ENCODE data around the gene NOX5. TPM values are rescaled to one million over a fixed set of nuclear protein-coding genes. Genes with fewer than 3 reads are reported as not detected.

Gene NOX5
- total RNA-seq, 2 experiments from 2014 or later: not detected

DNA sequence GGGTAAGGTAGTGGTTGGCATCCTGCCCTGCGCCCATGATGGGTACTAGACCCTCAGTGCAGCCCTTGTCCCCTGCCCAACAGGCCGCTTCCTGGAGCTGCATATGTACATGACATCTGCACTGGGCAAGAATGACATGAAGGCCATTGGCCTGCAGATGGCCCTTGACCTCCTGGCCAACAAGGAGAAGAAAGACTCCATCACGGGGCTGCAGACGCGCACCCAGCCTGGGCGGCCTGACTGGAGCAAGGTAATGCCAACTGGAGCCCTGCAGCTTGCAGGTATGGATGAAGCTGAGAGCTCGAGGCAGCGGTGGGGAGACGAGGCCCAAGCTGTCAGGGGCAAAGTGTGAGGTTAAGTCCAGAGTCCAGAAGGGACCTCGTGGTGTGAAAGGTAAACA lies 40.8 kb downstream of the NOX5 start:
- TF ChIP-seq CTCF (IDR thresholded peaks at IDR 0.05): no peak
- Histone ChIP-seq H3K36me3 (ENCODE audit: insufficient read depth, low read length) (no peaks in the 10 kb centered on the region), H3K9me3 (ENCODE audit: control insufficient read depth in 1 of 2, insufficient read depth in 1 of 2, low read length in 2 of 2) (no peaks in the 10 kb centered on the region), H3K27me3 (ENCODE audit: control insufficient read depth in 1 of 2, insufficient read depth in 2 of 2, low read length in 2 of 2) (no peaks in the 10 kb centered on the region), H3K27ac (ENCODE audit: low read depth in 1 of 2, low read length in 2 of 2) (no peak overlapping the region), H3K4me1 (ENCODE audit: insufficient read depth, low read length) (peaks cover 13% of the 10 kb centered on the region), H3K4me3 (ENCODE audit: low read length) (no peak overlapping the region)
- Mint-ChIP-seq H3K27me3 (no peaks in the 10 kb centered on the region), H3K27ac (no peak overlapping the region), H3K4me3 (no peak overlapping the region), H3K4me1 (ENCODE audit: low read depth) (peaks cover 13% of the 10 kb centered on the region), H3K9me3 (no peaks in the 10 kb centered on the region), H3K36me3 (ENCODE audit: low read depth) (no peaks in the 10 kb centered on the region)
- intact Hi-C loops (cut with DNase I, micrococcal nuclease): loop anchor here in 1 of 2 experiments (10.0 kb wide), 1 partner anchor 1760 kb away; no protein-coding TSS in a partner anchor
- ChIA-PET CTCF (no interaction called here), POLR2A (no interaction called here)
- no peak for ATAC-seq (ENCODE audit: poor library complexity)
- DNase-seq: no peak

GRCh38 chr15:69056365-69056764 lies 41.9 kb downstream of the NOX5 start:
- H3K4me1 Mint-ChIP-seq (ENCODE audit: low read depth): peaks cover 25% of the 10 kb centered on the region
- H3K9me3 Mint-ChIP-seq: no peaks in the 10 kb centered on the region
- DNase-seq: no peak
- CTCF ChIA-PET: no interaction called here
- no peak overlapping the region for H3K27ac Mint-ChIP-seq
- intact Hi-C loops (cut with DNase I, micrococcal nuclease): loop anchor here in 1 of 2 experiments (10.0 kb wide), 1 partner anchor 1758 kb away; no protein-coding TSS in a partner anchor
- ATAC-seq (ENCODE audit: poor library complexity): no peak
- Histone ChIP-seq H3K9me3 (ENCODE audit: control insufficient read depth in 1 of 2, insufficient read depth in 1 of 2, low read length in 2 of 2) (no peaks in the 10 kb centered on the region), H3K36me3 (ENCODE audit: insufficient read depth, low read length) (no peaks in the 10 kb centered on the region), H3K27ac (ENCODE audit: low read depth in 1 of 2, low read length in 2 of 2) (no peak overlapping the region), H3K4me1 (ENCODE audit: insufficient read depth, low read length) (peaks cover 22% of the 10 kb centered on the region), H3K4me3 (ENCODE audit: low read length) (no peak overlapping the region), H3K27me3 (ENCODE audit: control insufficient read depth in 1 of 2, insufficient read depth in 2 of 2, low read length in 2 of 2) (no peaks in the 10 kb centered on the region)
- no peak overlapping the region for H3K4me3 Mint-ChIP-seq
- no peaks in the 10 kb centered on the region for H3K36me3 Mint-ChIP-seq (ENCODE audit: low read depth)
- H3K27me3 Mint-ChIP-seq: no peaks in the 10 kb centered on the region
- no peak for TF ChIP-seq CTCF (IDR thresholded peaks at IDR 0.05)
- POLR2A ChIA-PET: no interaction called here

- Histone ChIP-seq H3K4me1 (ENCODE audit: insufficient read depth, low read length) (peaks cover 26% of the 10 kb centered on the region), H3K27ac (ENCODE audit: low read depth in 1 of 2, low read length in 2 of 2) (no peak overlapping the region), H3K36me3 (ENCODE audit: insufficient read depth, low read length) (no peaks in the 10 kb centered on the region), H3K4me3 (ENCODE audit: low read length) (no peak overlapping the region), H3K9me3 (ENCODE audit: control insufficient read depth in 1 of 2, insufficient read depth in 1 of 2, low read length in 2 of 2) (no peaks in the 10 kb centered on the region), H3K27me3 (ENCODE audit: control insufficient read depth in 1 of 2, insufficient read depth in 2 of 2, low read length in 2 of 2) (no peaks in the 10 kb centered on the region)
- intact Hi-C loops (cut with DNase I, micrococcal nuclease): loop anchor here (1.0 to 10.0 kb wide), 4 partner anchors 166 to 1756 kb away; no protein-coding TSS in a partner anchor
- Mint-ChIP-seq H3K27ac (peak overlapping the region; percentile 17), H3K36me3 (ENCODE audit: low read depth) (no peaks in the 10 kb centered on the region), H3K4me3 (no peak overlapping the region), H3K4me1 (ENCODE audit: low read depth) (peaks cover 29% of the 10 kb centered on the region), H3K9me3 (no peaks in the 10 kb centered on the region), H3K27me3 (no peaks in the 10 kb centered on the region)
- peak; percentile 51 for ATAC-seq (ENCODE audit: poor library complexity)
- peak; percentile 55 to 88 (median 70) for DNase-seq
- TF ChIP-seq CTCF (IDR thresholded peaks at IDR 0.05): peak; percentile 92
- ChIA-PET CTCF (interaction anchor here (1.3 to 1.4 kb wide), 2 partner anchors 9 to 335 kb away, joined by 4 to 9 read pairs; no protein-coding TSS in a partner anchor), POLR2A (no interaction called here)
Measured at GRCh38 chr15:69058830-69059556, 44.5 kb downstream of the NOX5 start.

All from CD4-positive, alpha-beta T cell (primary cell).